HepG2 (cell line): Measurements from ENCODE around the gene POC1A. TPM values are rescaled to one million over a fixed set of nuclear protein-coding genes. Genes with fewer than 3 reads are reported as not detected.

Experiments
- BORCS8-MEF2B ChIP-seq: sonication (generic); formaldehyde crosslinking; IDR thresholded peaks from 2 replicates; pipeline ENCODE4 v1.8.0; 2022; ENCODE audit warnings: mild to moderate bottlenecking, missing genetic modification reagents
- FOXJ3 ChIP-seq: sonication (generic); formaldehyde crosslinking; IDR thresholded peaks from 2 replicates; pipeline ENCODE4 v1.4.0; 2020; ENCODE audit warnings: missing genetic modification reagents, mild to moderate bottlenecking, borderline replicate concordance
- HNF4A ChIP-seq: sonication (generic); formaldehyde crosslinking; IDR thresholded peaks from 2 replicates; pipeline ENCODE4 v1.4.0; 2020; ENCODE audit warnings: missing genetic modification reagents
- IKZF1 ChIP-seq: fragments of 450-650 bp; IDR thresholded peaks from 2 replicates; pipeline ENCODE4 v1.7.1; 2016
- MED13 ChIP-seq: sonication (generic); formaldehyde crosslinking; IDR thresholded peaks from 2 replicates; pipeline ENCODE4 v1.5.0; 2020; ENCODE audit warnings: missing genetic modification reagents
- MXD4 ChIP-seq: IDR thresholded peaks from 2 replicates; pipeline ENCODE4 v1.6.1; 2016; ENCODE audit warnings: mild to moderate bottlenecking, missing biosample characterization, missing genetic modification reagents
- NR3C1 ChIP-seq: sonication (generic); formaldehyde crosslinking; IDR thresholded peaks from 2 replicates; pipeline ENCODE4 v1.4.0; 2020; ENCODE audit warnings: missing genetic modification reagents
- SP5 ChIP-seq: IDR thresholded peaks from 2 replicates; pipeline ENCODE4 v1.6.1; 2016; ENCODE audit warnings: low read depth, borderline replicate concordance
- TAF1 ChIP-seq: sonication (generic); formaldehyde crosslinking; IDR thresholded peaks from 2 replicates; pipeline ENCODE4 v1.4.0; 2020; ENCODE audit warnings: missing genetic modification reagents
- ZNF567 ChIP-seq: sonication (generic); formaldehyde crosslinking; IDR thresholded peaks from 2 replicates; pipeline ENCODE4 v1.8.1; 2023; ENCODE audit warnings: mild to moderate bottlenecking, missing genetic modification reagents, borderline replicate concordance
- ZNF570 ChIP-seq: sonication (generic); formaldehyde crosslinking; IDR thresholded peaks from 2 replicates; pipeline ENCODE4 v1.4.0; 2020; ENCODE audit warnings: mild to moderate bottlenecking, missing genetic modification reagents, borderline replicate concordance
- ZNF790 ChIP-seq: sonication (generic); formaldehyde crosslinking; IDR thresholded peaks from 2 replicates; pipeline ENCODE4 v1.8.0; 2022; ENCODE audit warnings: missing genetic modification reagents, mild to moderate bottlenecking, borderline replicate concordance
- ZSCAN29 ChIP-seq: sonication (generic); formaldehyde crosslinking; conservative IDR thresholded peaks from 2 replicates; pipeline ENCODE4 v1.4.0; 2020; ENCODE audit warnings: mild to moderate bottlenecking, missing genetic modification reagents
- polyA plus RNA-seq, 8 experiments: library from polyadenylated mRNA; depleted of rRNA in 3 of 8; stranded (reverse) in 7 of 8; unstranded in 1 of 8; fragments of >200 nt; fragmentation: Illumina TruSeq in 4 of 8; extraction: Trizol in 4 of 8; gene quantifications; 2 replicates each; pipeline versions ENCODE4 v1.2.1 to v1.2.3, GENCODE V29; 2011 to 2016; ENCODE audit warnings: low read depth in 4 of 8, missing spikeins in 1 of 8, mixed read lengths in 1 of 8; ENCODE audit not compliant: insufficient read depth in 1 of 8
- total RNA-seq, 5 experiments: library from RNA; depleted of rRNA; stranded (reverse); fragments of >200 nt; fragmentation: Illumina TruSeq; extraction: Trizol; gene quantifications; 2 replicates each; pipeline ENCODE4 v1.2.3, GENCODE V29; 2016; ENCODE audit warnings: low read depth in 1 of 5
- TF ChIP-seq, protein P1 (sequence below): IDR thresholded peaks from 2 replicates; pipeline ENCODE4 v1.6.1; 2016; ENCODE audit warnings: mild to moderate bottlenecking
- TF ChIP-seq, protein P2 (sequence below): sonication (generic); formaldehyde crosslinking; IDR thresholded peaks from 2 replicates; pipeline ENCODE4 v1.4.0; 2020; ENCODE audit warnings: missing genetic modification reagents
- TF ChIP-seq, protein P3 (sequence below): sonication (generic); formaldehyde crosslinking; IDR thresholded peaks from 2 replicates; pipeline ENCODE4 v1.4.0; 2020; ENCODE audit warnings: mild to moderate bottlenecking, missing genetic modification reagents
- TF ChIP-seq, protein P4 (sequence below): IDR thresholded peaks from 2 replicates; pipeline ENCODE4 v1.6.1; 2016; ENCODE audit warnings: missing compliant biosample characterization, missing genetic modification reagents, borderline replicate concordance
- TF ChIP-seq, protein P5 (sequence below): sonication (generic); formaldehyde crosslinking; IDR thresholded peaks from 2 replicates; pipeline ENCODE4 v1.4.0; 2020; ENCODE audit warnings: missing genetic modification reagents

POC1A gene
- total and polyA plus RNA-seq, 2 of the 13 experiments (the other 11 are each of a cell fraction or from before 2014, with no cell fraction given) = 14.6 to 20.0 TPM

DNA sequence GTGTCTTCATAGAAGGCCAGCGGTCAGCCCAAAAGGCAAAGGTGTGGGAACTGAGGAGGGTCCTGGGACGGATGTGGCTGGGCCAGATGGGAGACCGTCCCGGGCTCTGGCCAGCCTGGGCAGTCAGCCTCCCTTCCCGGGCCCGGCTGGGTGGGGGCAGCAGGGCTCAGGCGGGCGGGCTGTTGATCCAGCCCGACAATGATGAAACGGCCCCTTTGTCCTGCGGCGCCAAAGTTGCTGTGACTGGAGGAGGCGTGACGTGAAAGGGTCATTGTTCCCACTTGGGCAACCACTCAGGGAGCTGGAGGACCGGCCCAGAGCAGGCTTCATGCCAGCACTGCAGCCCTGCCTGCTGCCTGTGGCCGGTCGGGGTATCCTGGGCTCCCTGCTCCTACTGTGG lies 114.4 kb downstream of the POC1A start (continued):
- TF ChIP-seq, protein P1, sequence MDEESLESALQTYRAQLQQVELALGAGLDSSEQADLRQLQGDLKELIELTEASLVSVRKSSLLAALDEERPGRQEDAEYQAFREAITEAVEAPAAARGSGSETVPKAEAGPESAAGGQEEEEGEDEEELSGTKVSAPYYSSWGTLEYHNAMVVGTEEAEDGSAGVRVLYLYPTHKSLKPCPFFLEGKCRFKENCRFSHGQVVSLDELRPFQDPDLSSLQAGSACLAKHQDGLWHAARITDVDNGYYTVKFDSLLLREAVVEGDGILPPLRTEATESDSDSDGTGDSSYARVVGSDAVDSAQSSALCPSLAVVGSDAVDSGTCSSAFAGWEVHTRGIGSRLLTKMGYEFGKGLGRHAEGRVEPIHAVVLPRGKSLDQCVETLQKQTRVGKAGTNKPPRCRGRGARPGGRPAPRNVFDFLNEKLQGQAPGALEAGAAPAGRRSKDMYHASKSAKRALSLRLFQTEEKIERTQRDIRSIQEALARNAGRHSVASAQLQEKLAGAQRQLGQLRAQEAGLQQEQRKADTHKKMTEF (CRISPR knock-in tag) = peak; percentile 51; the same call in 1 of the 2 replicates
- TF ChIP-seq IKZF1 (no peak), TAF1 (CRISPR knock-in tag) (peak; percentile 42; the same call in 1 of the 2 replicates), FOXJ3 (CRISPR knock-in tag) (no peak), SP5 (CRISPR knock-in tag) (peak; percentile 55; the same call in 1 of the 2 replicates), BORCS8-MEF2B (no peak), NR3C1 (CRISPR knock-in tag) (no peak), ZNF570 (CRISPR knock-in tag) (no peak), HNF4A (peak; percentile 39; the same call in 1 of the 2 replicates), MED13 (no peak), ZNF567 (CRISPR knock-in tag) (no peak), ZSCAN29 (CRISPR knock-in tag) (no peak), MXD4 (no peak), ZNF790 (no peak)
- TF ChIP-seq, protein P2, sequence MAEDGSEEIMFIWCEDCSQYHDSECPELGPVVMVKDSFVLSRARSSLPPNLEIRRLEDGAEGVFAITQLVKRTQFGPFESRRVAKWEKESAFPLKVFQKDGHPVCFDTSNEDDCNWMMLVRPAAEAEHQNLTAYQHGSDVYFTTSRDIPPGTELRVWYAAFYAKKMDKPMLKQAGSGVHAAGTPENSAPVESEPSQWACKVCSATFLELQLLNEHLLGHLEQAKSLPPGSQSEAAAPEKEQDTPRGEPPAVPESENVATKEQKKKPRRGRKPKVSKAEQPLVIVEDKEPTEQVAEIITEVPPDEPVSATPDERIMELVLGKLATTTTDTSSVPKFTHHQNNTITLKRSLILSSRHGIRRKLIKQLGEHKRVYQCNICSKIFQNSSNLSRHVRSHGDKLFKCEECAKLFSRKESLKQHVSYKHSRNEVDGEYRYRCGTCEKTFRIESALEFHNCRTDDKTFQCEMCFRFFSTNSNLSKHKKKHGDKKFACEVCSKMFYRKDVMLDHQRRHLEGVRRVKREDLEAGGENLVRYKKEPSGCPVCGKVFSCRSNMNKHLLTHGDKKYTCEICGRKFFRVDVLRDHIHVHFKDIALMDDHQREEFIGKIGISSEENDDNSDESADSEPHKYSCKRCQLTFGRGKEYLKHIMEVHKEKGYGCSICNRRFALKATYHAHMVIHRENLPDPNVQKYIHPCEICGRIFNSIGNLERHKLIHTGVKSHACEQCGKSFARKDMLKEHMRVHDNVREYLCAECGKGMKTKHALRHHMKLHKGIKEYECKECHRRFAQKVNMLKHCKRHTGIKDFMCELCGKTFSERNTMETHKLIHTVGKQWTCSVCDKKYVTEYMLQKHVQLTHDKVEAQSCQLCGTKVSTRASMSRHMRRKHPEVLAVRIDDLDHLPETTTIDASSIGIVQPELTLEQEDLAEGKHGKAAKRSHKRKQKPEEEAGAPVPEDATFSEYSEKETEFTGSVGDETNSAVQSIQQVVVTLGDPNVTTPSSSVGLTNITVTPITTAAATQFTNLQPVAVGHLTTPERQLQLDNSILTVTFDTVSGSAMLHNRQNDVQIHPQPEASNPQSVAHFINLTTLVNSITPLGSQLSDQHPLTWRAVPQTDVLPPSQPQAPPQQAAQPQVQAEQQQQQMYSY (CRISPR knock-in tag) = no peak
- TF ChIP-seq, protein P3, sequence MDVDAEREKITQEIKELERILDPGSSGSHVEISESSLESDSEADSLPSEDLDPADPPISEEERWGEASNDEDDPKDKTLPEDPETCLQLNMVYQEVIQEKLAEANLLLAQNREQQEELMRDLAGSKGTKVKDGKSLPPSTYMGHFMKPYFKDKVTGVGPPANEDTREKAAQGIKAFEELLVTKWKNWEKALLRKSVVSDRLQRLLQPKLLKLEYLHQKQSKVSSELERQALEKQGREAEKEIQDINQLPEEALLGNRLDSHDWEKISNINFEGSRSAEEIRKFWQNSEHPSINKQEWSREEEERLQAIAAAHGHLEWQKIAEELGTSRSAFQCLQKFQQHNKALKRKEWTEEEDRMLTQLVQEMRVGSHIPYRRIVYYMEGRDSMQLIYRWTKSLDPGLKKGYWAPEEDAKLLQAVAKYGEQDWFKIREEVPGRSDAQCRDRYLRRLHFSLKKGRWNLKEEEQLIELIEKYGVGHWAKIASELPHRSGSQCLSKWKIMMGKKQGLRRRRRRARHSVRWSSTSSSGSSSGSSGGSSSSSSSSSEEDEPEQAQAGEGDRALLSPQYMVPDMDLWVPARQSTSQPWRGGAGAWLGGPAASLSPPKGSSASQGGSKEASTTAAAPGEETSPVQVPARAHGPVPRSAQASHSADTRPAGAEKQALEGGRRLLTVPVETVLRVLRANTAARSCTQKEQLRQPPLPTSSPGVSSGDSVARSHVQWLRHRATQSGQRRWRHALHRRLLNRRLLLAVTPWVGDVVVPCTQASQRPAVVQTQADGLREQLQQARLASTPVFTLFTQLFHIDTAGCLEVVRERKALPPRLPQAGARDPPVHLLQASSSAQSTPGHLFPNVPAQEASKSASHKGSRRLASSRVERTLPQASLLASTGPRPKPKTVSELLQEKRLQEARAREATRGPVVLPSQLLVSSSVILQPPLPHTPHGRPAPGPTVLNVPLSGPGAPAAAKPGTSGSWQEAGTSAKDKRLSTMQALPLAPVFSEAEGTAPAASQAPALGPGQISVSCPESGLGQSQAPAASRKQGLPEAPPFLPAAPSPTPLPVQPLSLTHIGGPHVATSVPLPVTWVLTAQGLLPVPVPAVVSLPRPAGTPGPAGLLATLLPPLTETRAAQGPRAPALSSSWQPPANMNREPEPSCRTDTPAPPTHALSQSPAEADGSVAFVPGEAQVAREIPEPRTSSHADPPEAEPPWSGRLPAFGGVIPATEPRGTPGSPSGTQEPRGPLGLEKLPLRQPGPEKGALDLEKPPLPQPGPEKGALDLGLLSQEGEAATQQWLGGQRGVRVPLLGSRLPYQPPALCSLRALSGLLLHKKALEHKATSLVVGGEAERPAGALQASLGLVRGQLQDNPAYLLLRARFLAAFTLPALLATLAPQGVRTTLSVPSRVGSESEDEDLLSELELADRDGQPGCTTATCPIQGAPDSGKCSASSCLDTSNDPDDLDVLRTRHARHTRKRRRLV (CRISPR knock-in tag) = no peak
- TF ChIP-seq, protein P4, sequence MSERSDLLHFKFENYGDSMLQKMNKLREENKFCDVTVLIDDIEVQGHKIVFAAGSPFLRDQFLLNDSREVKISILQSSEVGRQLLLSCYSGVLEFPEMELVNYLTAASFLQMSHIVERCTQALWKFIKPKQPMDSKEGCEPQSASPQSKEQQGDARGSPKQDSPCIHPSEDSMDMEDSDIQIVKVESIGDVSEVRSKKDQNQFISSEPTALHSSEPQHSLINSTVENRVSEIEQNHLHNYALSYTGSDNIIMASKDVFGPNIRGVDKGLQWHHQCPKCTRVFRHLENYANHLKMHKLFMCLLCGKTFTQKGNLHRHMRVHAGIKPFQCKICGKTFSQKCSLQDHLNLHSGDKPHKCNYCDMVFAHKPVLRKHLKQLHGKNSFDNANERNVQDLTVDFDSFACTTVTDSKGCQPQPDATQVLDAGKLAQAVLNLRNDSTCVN (CRISPR knock-in tag) = no peak
- TF ChIP-seq, protein P5, sequence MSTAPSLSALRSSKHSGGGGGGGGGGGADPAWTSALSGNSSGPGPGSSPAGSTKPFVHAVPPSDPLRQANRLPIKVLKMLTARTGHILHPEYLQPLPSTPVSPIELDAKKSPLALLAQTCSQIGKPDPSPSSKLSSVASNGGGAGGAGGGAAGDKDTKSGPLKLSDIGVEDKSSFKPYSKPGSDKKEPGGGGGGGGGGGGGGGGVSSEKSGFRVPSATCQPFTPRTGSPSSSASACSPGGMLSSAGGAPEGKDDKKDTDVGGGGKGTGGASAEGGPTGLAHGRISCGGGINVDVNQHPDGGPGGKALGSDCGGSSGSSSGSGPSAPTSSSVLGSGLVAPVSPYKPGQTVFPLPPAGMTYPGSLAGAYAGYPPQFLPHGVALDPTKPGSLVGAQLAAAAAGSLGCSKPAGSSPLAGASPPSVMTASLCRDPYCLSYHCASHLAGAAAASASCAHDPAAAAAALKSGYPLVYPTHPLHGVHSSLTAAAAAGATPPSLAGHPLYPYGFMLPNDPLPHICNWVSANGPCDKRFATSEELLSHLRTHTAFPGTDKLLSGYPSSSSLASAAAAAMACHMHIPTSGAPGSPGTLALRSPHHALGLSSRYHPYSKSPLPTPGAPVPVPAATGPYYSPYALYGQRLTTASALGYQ (CRISPR knock-in tag) = no peak
